Gastrocnemius medialis (tissue), 4 donors: ENCODE measurements around the gene DHX16. TPM values are rescaled to one million over a fixed set of nuclear protein-coding genes. Genes with fewer than 3 reads are reported as not detected.
A peak's percentile ranks its signal among the peaks of the same experiment; 100 is the strongest.

Experiments
- ATAC-seq, 2 donors: fragments of 150-250 bp; one replicate each; pipeline ENCODE4 v1.9.1; 2016
- DNase-seq, 2 donors: peaks; one replicate each; pipeline ENCODE4 v3.0.0-alpha.2; 2019
- H3K27ac ChIP-seq, 4 donors: fragments of 200-600 bp; sonication (generic); 1 replicate in 1 of 4; 2 replicates in 3 of 4; pipeline ENCODE4 v1.5.1; 2016 to 2018; ENCODE audit warnings: mild to moderate bottlenecking in 2 of 4, moderate library complexity in 1 of 4
- H3K27me3 ChIP-seq, 3 donors: fragments of 200-600 bp; sonication (generic) in 2 of 3; 1 replicate in 1 of 3; 2 replicates in 2 of 3; pipeline versions ENCODE4 v1.5.1 to v1.6.0; 2016 to 2019; ENCODE audit warnings: mild to moderate bottlenecking in 1 of 3, moderate library complexity in 1 of 3
- H3K36me3 ChIP-seq, 2 donors: fragments of 200-600 bp; sonication (generic) in 1 of 2; one replicate each; pipeline ENCODE4 v1.5.1; 2017 to 2018
- H3K4me1 ChIP-seq, 2 donors: fragments of 200-600 bp; sonication (generic) in 1 of 2; one replicate each; pipeline ENCODE4 v1.5.1; 2016 to 2017; ENCODE audit warnings: mild to moderate bottlenecking in 2 of 2
- H3K4me3 ChIP-seq, 4 donors: fragments of 200-600 bp; sonication (generic) in 3 of 4; 1 replicate in 1 of 4; 2 replicates in 3 of 4; pipeline ENCODE4 v1.5.1; 2016 to 2019; ENCODE audit warnings: mild to moderate bottlenecking in 2 of 4
- H3K9me3 ChIP-seq, 3 donors: fragments of 200-600 bp; sonication (generic) in 2 of 3; 1 replicate in 1 of 3; 2 replicates in 2 of 3; pipeline ENCODE4 v1.5.1; 2016 to 2019
- POLR2A ChIP-seq, 2 donors: fragments of 450-650 bp; IDR thresholded peaks; one replicate each; pipeline ENCODE4 v1.6.1; 2017; ENCODE audit warnings: antibody characterized with exemption in 2 of 2, mild to moderate bottlenecking in 2 of 2, moderate library complexity in 2 of 2
- in situ Hi-C, 4 donors: fragments of 200-750 bp; cut with MboI; loops; one replicate each; pipeline versions ENCODE4 v1.15.0 to v1.8.0; 2017; ENCODE audit warnings: low sequenced_read_pairs in 4 of 4
- intact Hi-C: fragments of 100-400 bp; cut with DNase I; formaldehyde crosslinking; loops from one replicate; pipeline ENCODE4 v1.15.1; 2023; ENCODE audit warnings: low total_unique reads
- total RNA-seq, 4 donors: library from RNA; depleted of rRNA; stranded (reverse); fragments of >200 nt; gene quantifications; one replicate each; pipeline versions ENCODE4 v1.1.0 to v1.2.3, GENCODE V29; 2016
- TF ChIP-seq, protein P1 (sequence below), 5 experiments: fragments of 450-650 bp in 3 of 5; fragments of 200-600 bp in 2 of 5; sonication (generic) in 2 of 5; IDR thresholded peaks in 4 of 5; conservative IDR thresholded peaks in 1 of 5; 1 replicate in 4 of 5; 2 replicates in 1 of 5; pipeline ENCODE4 v1.5.1; 2016 to 2019; ENCODE audit warnings: antibody characterized with exemption in 5 of 5, mild to moderate bottlenecking in 3 of 5, moderate library complexity in 3 of 5

The DHX16 gene
- total RNA-seq, 4 donors from 2014 or later = 39.1 to 74.8 (median 49.4) TPM

DNA sequence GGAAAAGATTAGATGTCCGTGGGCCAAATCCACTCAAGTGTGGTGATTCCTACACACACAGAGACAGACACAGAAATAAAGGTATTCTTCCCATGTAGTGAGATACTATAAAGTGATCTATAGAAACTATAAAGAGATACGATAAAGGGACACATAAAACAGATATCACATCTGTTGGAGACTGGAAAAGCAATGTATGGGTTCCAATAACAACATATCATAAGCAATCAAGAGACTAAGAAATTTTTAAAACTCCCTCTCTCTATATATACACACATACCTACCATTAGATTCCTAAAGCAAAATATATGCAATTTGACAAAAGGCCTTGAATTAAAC is 61.0 kb downstream of the DHX16 start:
- Histone ChIP-seq H3K4me3 (no peak overlapping the region), H3K27me3 (no peaks in the 10 kb centered on the region), H3K36me3 (peaks cover 3 to 43% of the 10 kb centered on the region in 2 donors), H3K4me1 (peaks cover 40 to 46% of the 10 kb centered on the region in 2 donors), H3K27ac (peak overlapping the region; percentile 95 to 99 (median 98)), H3K9me3 (no peaks in the 10 kb centered on the region)
- in situ Hi-C loops (loop anchor here in 1 of 4 donors (25.0 kb wide), 1 partner anchor 1575 kb away; the partner anchor contains the start of genes AGER, AGPAT1, GPSM3 and PBX2), intact Hi-C loops (loop anchor here (2.0 to 10.0 kb wide), 5 partner anchors 17 to 1213 kb away; partner anchors contain the start of genes HLA-E, HSPA1B and PRRC2A)
- TF ChIP-seq, protein P1, sequence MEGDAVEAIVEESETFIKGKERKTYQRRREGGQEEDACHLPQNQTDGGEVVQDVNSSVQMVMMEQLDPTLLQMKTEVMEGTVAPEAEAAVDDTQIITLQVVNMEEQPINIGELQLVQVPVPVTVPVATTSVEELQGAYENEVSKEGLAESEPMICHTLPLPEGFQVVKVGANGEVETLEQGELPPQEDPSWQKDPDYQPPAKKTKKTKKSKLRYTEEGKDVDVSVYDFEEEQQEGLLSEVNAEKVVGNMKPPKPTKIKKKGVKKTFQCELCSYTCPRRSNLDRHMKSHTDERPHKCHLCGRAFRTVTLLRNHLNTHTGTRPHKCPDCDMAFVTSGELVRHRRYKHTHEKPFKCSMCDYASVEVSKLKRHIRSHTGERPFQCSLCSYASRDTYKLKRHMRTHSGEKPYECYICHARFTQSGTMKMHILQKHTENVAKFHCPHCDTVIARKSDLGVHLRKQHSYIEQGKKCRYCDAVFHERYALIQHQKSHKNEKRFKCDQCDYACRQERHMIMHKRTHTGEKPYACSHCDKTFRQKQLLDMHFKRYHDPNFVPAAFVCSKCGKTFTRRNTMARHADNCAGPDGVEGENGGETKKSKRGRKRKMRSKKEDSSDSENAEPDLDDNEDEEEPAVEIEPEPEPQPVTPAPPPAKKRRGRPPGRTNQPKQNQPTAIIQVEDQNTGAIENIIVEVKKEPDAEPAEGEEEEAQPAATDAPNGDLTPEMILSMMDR (IDR thresholded peaks at IDR 0.05 in 4 of 5, conservative IDR thresholded peaks at IDR 0.05 in 1 of 5) = no peak
- TF ChIP-seq POLR2A (IDR thresholded peaks at IDR 0.05) = no peak
- ATAC-seq (no peak), DNase-seq (no peak)

DNA sequence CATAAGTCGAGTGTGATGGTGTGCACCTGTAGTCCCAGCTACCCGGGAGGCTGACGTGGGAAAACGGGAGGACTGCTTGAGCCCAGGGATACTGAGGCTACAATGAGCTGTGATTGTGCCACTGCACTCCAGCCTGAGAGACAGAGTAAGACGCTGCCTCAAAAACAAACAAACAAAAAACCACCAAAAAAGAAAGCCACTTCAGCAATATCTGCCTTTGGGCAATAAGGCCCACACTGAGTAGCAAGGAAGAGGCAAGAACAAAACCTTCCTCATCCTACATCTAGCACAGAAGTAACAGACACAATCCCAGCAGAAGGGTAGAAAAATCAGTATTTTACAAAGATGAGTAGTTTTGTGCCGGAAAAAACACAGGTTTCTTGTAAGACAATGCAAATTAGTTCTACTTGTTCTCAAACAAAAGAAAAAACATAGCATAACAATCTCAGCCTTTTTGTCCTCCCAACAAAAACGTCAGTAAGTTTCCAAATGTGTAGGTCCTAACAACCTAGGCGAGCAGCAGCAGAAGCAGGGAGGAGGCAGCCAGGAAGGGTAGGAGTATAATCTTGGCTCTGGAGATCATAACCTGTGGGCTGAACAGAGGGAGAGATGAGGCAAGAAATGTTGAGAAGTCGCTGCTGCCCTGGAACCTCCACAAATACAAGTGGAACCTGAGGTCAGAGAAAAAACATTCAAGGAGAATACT is 61.5 kb downstream of the DHX16 start:
- Histone ChIP-seq H3K4me1 (peaks cover 40 to 46% of the 10 kb centered on the region in 2 donors), H3K27ac (peak overlapping the region in 3 of 4 donors; percentile 3 to 99 (median 97)), H3K4me3 (no peak overlapping the region), H3K9me3 (no peaks in the 10 kb centered on the region), H3K27me3 (no peaks in the 10 kb centered on the region), H3K36me3 (peaks cover 3 to 43% of the 10 kb centered on the region in 2 donors)
- in situ Hi-C loops = loop anchor here in 1 of 4 donors (25.0 kb wide), 1 partner anchor 1576 kb away; the partner anchor contains the start of genes AGER, AGPAT1, GPSM3 and PBX2
- intact Hi-C loops = loop anchor here (2.0 to 10.0 kb wide), 5 partner anchors 17 to 1213 kb away; partner anchors contain the start of genes HLA-E, HSPA1B and PRRC2A
- DNase-seq (no peak), ATAC-seq (no peak)
- TF ChIP-seq, protein P1 (IDR thresholded peaks at IDR 0.05 in 4 of 5, conservative IDR thresholded peaks at IDR 0.05 in 1 of 5) = no peak
- TF ChIP-seq POLR2A (IDR thresholded peaks at IDR 0.05) = no peak

DNA sequence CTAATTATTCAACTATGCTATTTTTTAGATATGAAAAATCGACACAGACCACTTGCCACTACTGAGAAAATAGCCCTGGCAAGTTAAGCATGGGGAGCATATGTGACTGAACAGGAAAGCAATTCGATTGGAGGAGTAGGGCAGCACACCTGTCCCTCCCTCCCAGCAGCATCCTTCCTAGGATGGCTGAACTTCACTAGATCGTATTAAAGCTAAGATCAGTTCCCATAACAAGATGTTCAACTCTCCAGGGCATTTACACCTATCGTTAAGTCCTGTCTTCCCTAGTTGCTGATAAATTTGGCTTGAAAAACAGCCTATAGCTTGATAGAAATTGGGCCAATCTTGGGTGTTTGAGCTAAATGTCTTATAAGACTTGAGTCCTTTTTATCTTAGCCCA is 62.7 kb downstream of the DHX16 start:
- no peak overlapping the region for H3K4me3 ChIP-seq
- H3K27me3 ChIP-seq = no peaks in the 10 kb centered on the region
- ATAC-seq (no peak), DNase-seq (no peak)
- intact Hi-C loops (loop anchor here (2.0 to 10.0 kb wide), 5 partner anchors 15 to 1215 kb away; partner anchors contain the start of genes HLA-E, HSPA1B and PRRC2A), in situ Hi-C loops (loop anchor here in 1 of 4 donors (25.0 kb wide), 1 partner anchor 1577 kb away; the partner anchor contains the start of genes AGER, AGPAT1, GPSM3 and PBX2)
- peaks cover 40 to 46% of the 10 kb centered on the region in 2 donors for H3K4me1 ChIP-seq
- H3K36me3 ChIP-seq = peaks cover 7 to 47% of the 10 kb centered on the region in 2 donors
- H3K9me3 ChIP-seq = no peaks in the 10 kb centered on the region
- H3K27ac ChIP-seq = peak overlapping the region in 2 of 4 donors; percentile 97 to 99
- no peak for TF ChIP-seq POLR2A (IDR thresholded peaks at IDR 0.05)
- TF ChIP-seq, protein P1 (IDR thresholded peaks at IDR 0.05 in 4 of 5, conservative IDR thresholded peaks at IDR 0.05 in 1 of 5) = no peak

DNA sequence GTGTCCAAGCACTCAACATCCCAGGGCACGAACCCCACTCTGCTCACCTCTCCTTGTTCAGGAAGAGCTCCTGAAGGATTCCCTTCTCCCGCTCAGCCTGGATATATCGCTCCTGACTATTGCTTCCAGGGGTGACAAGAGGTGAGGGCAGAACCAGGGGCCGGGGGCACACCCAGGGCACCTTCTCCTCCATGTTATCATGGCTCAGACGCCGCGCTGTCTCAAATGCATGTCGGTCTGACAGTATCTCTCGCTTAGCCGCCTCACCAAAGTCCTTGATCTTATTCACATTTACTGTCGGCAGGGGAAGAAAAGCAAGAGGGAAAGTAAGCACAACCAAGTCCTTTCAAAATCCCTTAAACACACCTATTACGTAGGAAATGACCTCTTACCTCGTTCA is 68.8 kb downstream of the DHX16 start:
- TF ChIP-seq, protein P1 (IDR thresholded peaks at IDR 0.05 in 4 of 5, conservative IDR thresholded peaks at IDR 0.05 in 1 of 5) = no peak
- no peak for TF ChIP-seq POLR2A (IDR thresholded peaks at IDR 0.05)
- Histone ChIP-seq H3K27me3 (no peaks in the 10 kb centered on the region), H3K4me3 (no peak overlapping the region), H3K36me3 (peaks cover 12 to 88% of the 10 kb centered on the region in 2 donors), H3K27ac (no peak overlapping the region), H3K9me3 (no peaks in the 10 kb centered on the region), H3K4me1 (no peaks in the 10 kb centered on the region)
- ATAC-seq (no peak), DNase-seq (no peak)
- in situ Hi-C loops (loop anchor here in 1 of 4 donors (25.0 kb wide), 1 partner anchor 1583 kb away; the partner anchor contains the start of genes AGER, AGPAT1, GPSM3 and PBX2), intact Hi-C loops (no loop called here)

Other genes starting within 250 kb of the DHX16 start
- 100 to 1,000 TPM; 135 to 248 (median 157) TPM for gene HLA-E, start 183.5 kb downstream of the DHX16 start, total RNA-seq
- 10 to 100 TPM; 13.2 to 16.0 (median 14.9) TPM for gene GNL1, start 116.5 kb downstream of the DHX16 start, total RNA-seq
- gene PRR3, start 115.7 kb downstream of the DHX16 start, total RNA-seq = 1 to 10 TPM in 3 of 4 donors, under 1 TPM in 1; 0.75 to 1.6 (median 1.3) TPM
- 100 to 1,000 TPM in 3 of 4 donors, 10 to 100 TPM in 1; 55.8 to 122 (median 111) TPM for gene ABCF1, start 101.6 kb downstream of the DHX16 start, total RNA-seq
- 10 to 100 TPM; 24.1 to 31.5 (median 27.0) TPM for gene PPP1R10, start 55.8 kb downstream of the DHX16 start, total RNA-seq
- 100 to 1,000 TPM; 155 to 211 (median 167) TPM for gene MRPS18B, start 55.2 kb downstream of the DHX16 start, total RNA-seq
- 1 to 10 TPM in 2 of 4 donors, under 1 TPM in 2; 0.73 to 7.8 (median 1.7) TPM for gene ATAT1, start 46.1 kb downstream of the DHX16 start, total RNA-seq
- gene C6orf136, start 25.9 kb downstream of the DHX16 start, total RNA-seq = 10 to 100 TPM; 11.2 to 24.9 (median 19.8) TPM
- 10 to 100 TPM in 3 of 4 donors, 1 to 10 TPM in 1; 4.4 to 16.9 (median 12.4) TPM for gene PPP1R18, start 13.6 kb upstream of the DHX16 start, total RNA-seq
- 1 to 10 TPM in 3 of 4 donors, under 1 TPM in 1; 0.32 to 2.0 (median 1.4) TPM for gene NRM, start 18.0 kb upstream of the DHX16 start, total RNA-seq
- gene MDC1, start 44.3 kb upstream of the DHX16 start, total RNA-seq = 1 to 10 TPM; 3.6 to 8.9 (median 6.2) TPM
- 100 to 1,000 TPM in 3 of 4 donors, 10 to 100 TPM in 1; 79.7 to 294 (median 193) TPM for gene TUBB, start 47.3 kb upstream of the DHX16 start, total RNA-seq
- gene FLOT1, start 69.7 kb upstream of the DHX16 start, total RNA-seq = 100 to 1,000 TPM in 3 of 4 donors, 10 to 100 TPM in 1; 96.9 to 127 (median 117) TPM
- 1 to 10 TPM in 3 of 4 donors, under 1 TPM in 1; 0.24 to 2.0 (median 1.4) TPM for gene IER3, start 71.5 kb upstream of the DHX16 start, total RNA-seq
- 10 to 100 TPM; 20.0 to 62.2 (median 59.3) TPM for gene DDR1, start 211.5 kb upstream of the DHX16 start, total RNA-seq
- gene GTF2H4, start 235.2 kb upstream of the DHX16 start, total RNA-seq = 10 to 100 TPM in 1 of 4 donors, 1 to 10 TPM in 3; 5.7 to 20.7 (median 7.5) TPM
- 10 to 100 TPM; 16.0 to 38.5 (median 19.3) TPM for gene VARS2, start 241.2 kb upstream of the DHX16 start, total RNA-seq